NCI-H526 (cell line): ENCODE measurements around the gene GRHPR.

ENCODE experiments used
- DNase-seq, 2 experiments: peaks; one replicate each; lab custom pipeline; 2025; lab: John Stamatoyannopoulos, UW

GRHPR gene

GRCh38 chr9:37480759-37481158 lies 58.3 kb downstream of the GRHPR start:
- DNase-seq = peak in 1 of 2 experiments; percentile 18

- DNase-seq = peak; percentile 88 to 98
Observed at GRCh38 chr9:37485389-37486255, 63.1 kb downstream of the GRHPR start, which contains the start of gene POLR1E. Gene POLR1E (plus strand): TSS chr9:37485948. CDS start chr9:37486048, 100 bp downstream.

- DNase-seq = peak in 1 of 2 experiments; percentile 41
Observed at GRCh38 chr9:37486256-37486615, 63.7 kb downstream of the GRHPR start.
